Stomach (tissue), 9 donors: ENCODE results near the gene CBFB. TPM values are rescaled to one million over a fixed set of nuclear protein-coding genes. Genes with fewer than 3 reads are reported as not detected.

ENCODE experiments used
- DNase-seq, 2 donors: peaks; one replicate each; pipeline versions ENCODE4 v3.0.0 to v3.0.0-alpha.2; 2013 to 2019
- H3K27ac ChIP-seq, 5 donors: fragments of 200-600 bp in 4 of 5; sonication (generic) in 4 of 5; one replicate each; pipeline ENCODE4 v1.5.1; 2013 to 2019; ENCODE audit warnings: mild to moderate bottlenecking in 1 of 5, moderate library complexity in 1 of 5
- H3K27me3 ChIP-seq, 3 donors: fragments of 200-600 bp; sonication (generic); one replicate each; pipeline ENCODE4 v1.5.1; 2017 to 2019; ENCODE audit warnings: mixed run types in 1 of 3
- H3K36me3 ChIP-seq, 4 donors: fragments of 200-600 bp; sonication (generic); 1 replicate in 3 of 4; 2 replicates in 1 of 4; pipeline ENCODE4 v1.5.1; 2016 to 2019
- H3K4me1 ChIP-seq, 4 donors: fragments of 200-600 bp; sonication (generic); one replicate each; pipeline ENCODE4 v1.5.1; 2016 to 2019
- H3K4me3 ChIP-seq, 4 donors: fragments of 200-600 bp; sonication (generic) in 3 of 4; one replicate each; pipeline ENCODE4 v1.5.1; 2016 to 2019; ENCODE audit warnings: mild to moderate bottlenecking in 1 of 4
- H3K9me3 ChIP-seq, 4 donors: fragments of 200-600 bp; sonication (generic); one replicate each; pipeline ENCODE4 v1.5.1; 2016 to 2019
- EP300 ChIP-seq: sonication (generic); formaldehyde crosslinking; IDR thresholded peaks from one replicate; pipeline ENCODE4 v1.6.1; 2017; ENCODE audit warnings: antibody characterized with exemption
- POLR2A ChIP-seq, 4 donors: fragments of 450-650 bp; IDR thresholded peaks; one replicate each; pipeline ENCODE4 v1.6.1; 2016; ENCODE audit warnings: antibody characterized with exemption in 4 of 4, control low read depth in 2 of 4, mild to moderate bottlenecking in 1 of 4, moderate library complexity in 1 of 4
- POLR2AphosphoS5 ChIP-seq, 3 donors: sonication (generic); formaldehyde crosslinking; IDR thresholded peaks; one replicate each; pipeline ENCODE4 v1.6.1; 2016; ENCODE audit warnings: antibody characterized with exemption in 3 of 3
- WGBS, 5 donors: extraction: QIAGEN DNeasy Blood & Tissue Kit in 3 of 5; methylation state at CpG; one replicate each; pipeline versions ENCODE4 v1.1.5 to v1.1.7; 2013 to 2018; 5-methylcytosine and 5-hydroxymethylcytosine counted together
- intact Hi-C: fragments of 100-400 bp; cut with DNase I; formaldehyde crosslinking; loops from one replicate; pipeline ENCODE4 v1.15.1; 2023; ENCODE audit warnings: low total_unique reads
- polyA plus RNA-seq, 3 donors: library from polyadenylated mRNA; stranded (reverse); fragments of 200-250 nt; gene quantifications; one replicate each; pipeline ENCODE4 v1.2.3, GENCODE V29; 2013
- total RNA-seq, 5 donors: library from RNA; depleted of rRNA; stranded (reverse); fragments of >200 nt; gene quantifications; one replicate each; pipeline versions ENCODE4 v1.1.0 to v1.2.3, GENCODE V29; 2014 to 2016
- TF ChIP-seq, protein P1 (sequence below), 7 experiments: fragments of 450-650 bp in 4 of 7; fragments of 200-600 bp in 3 of 7; sonication (generic) in 3 of 7; IDR thresholded peaks; one replicate each; pipeline ENCODE4 v1.5.1; 2016 to 2019; ENCODE audit warnings: antibody characterized with exemption in 7 of 7, control low read depth in 2 of 7, mild to moderate bottlenecking in 1 of 7
- donor health status: healthy with polysubstance abuse.
- donor health status: Bipolar disorder and iron deficiency.
- donor health status: healthy.

The CBFB gene
- total and polyA plus RNA-seq, 8 donors, result 4.1 to 68.1 (median 17.6) TPM

DNA sequence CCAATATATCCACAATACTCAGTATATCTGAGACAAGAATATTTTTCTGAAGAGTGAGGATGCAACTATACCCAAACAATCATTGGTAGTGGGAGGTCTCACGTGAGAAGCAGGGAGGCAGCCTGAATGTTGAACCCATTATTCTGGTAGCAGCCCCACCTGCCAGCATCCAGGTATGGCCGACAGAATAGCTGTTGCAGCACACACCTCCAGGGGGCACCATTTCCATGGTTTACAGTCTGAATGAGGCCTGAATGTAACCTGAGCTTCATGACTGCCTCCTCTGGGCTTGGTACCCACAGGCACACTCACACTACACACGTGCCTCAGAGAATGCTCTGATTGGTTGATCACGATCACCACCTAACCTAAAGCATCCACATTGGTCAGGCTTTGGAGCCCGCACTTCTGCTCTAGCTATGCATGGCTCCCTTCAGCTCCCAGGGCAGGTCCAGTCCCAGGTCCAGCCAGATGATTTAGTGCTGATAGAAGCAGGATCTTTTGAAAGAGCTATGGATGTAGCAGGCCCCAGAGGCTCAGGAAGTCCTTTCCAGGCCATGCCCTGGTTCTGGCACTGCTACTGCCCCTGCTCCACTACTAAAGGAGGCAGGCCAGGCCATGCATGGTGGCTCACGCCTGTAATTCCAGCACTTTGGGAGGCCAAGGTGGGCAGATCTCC is 11.0 kb upstream of the CBFB start:
- peaks cover 17 to 27% (median 25%) of the 10 kb centered on the region in 4 donors for H3K4me1 ChIP-seq
- intact Hi-C loops, result no loop called here

DNA sequence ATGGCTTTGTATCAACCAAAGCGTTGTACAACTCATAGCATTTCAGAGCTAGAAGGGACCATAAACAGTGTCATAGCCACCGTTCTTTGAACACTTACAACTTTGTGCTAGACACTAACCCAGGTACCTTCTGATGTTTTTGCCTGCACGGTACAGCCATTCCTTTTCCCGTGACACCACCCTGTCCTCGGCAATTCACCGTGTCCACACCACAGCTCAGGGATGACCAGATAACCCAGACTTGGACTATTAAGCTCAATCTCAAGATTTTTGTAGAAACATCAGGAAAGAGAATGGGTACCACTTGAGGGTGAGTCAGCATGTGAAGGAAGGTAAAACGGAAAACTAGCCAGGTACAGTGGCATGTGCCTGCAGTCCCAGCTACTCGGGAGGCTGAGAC is 9.8 kb upstream of the CBFB start:
- Histone ChIP-seq H3K36me3 (no peaks in the 10 kb centered on the region), H3K27ac (no peak overlapping the region), H3K4me1 (peaks cover 6 to 30% (median 22%) of the 10 kb centered on the region in 4 donors), H3K9me3 (no peaks in the 10 kb centered on the region), H3K4me3 (no peak overlapping the region), H3K27me3 (peaks cover 0 to 13% (median 5%) of the 10 kb centered on the region in 3 donors)
- intact Hi-C loops, result no loop called here
- TF ChIP-seq, protein P1, sequence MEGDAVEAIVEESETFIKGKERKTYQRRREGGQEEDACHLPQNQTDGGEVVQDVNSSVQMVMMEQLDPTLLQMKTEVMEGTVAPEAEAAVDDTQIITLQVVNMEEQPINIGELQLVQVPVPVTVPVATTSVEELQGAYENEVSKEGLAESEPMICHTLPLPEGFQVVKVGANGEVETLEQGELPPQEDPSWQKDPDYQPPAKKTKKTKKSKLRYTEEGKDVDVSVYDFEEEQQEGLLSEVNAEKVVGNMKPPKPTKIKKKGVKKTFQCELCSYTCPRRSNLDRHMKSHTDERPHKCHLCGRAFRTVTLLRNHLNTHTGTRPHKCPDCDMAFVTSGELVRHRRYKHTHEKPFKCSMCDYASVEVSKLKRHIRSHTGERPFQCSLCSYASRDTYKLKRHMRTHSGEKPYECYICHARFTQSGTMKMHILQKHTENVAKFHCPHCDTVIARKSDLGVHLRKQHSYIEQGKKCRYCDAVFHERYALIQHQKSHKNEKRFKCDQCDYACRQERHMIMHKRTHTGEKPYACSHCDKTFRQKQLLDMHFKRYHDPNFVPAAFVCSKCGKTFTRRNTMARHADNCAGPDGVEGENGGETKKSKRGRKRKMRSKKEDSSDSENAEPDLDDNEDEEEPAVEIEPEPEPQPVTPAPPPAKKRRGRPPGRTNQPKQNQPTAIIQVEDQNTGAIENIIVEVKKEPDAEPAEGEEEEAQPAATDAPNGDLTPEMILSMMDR (IDR thresholded peaks at IDR 0.05), result no peak
- TF ChIP-seq POLR2A (IDR thresholded peaks at IDR 0.05) (no peak), POLR2AphosphoS5 (IDR thresholded peaks at IDR 0.05) (no peak), EP300 (no peak)
- WGBS, 5 donors, result 75 to 86% (median 85%) methylated on average over 8 of the region's 8 CpGs
- no peak for DNase-seq

More for the DNA sequence above, 11.0 kb upstream of the CBFB start:
- H3K27ac ChIP-seq, result no peak overlapping the region
- no peak overlapping the region for H3K4me3 ChIP-seq
- H3K27me3 ChIP-seq, result peaks cover 0 to 25% (median 17%) of the 10 kb centered on the region in 3 donors
- no peaks in the 10 kb centered on the region for H3K36me3 ChIP-seq
- 24 to 32% (median 30%) methylated on average over 6 of the region's 6 CpGs for WGBS, 5 donors
- H3K9me3 ChIP-seq, result no peaks in the 10 kb centered on the region
- peak in 1 of 3 donors; percentile 64 for TF ChIP-seq POLR2AphosphoS5 (IDR thresholded peaks at IDR 0.05)
- TF ChIP-seq, protein P1 (IDR thresholded peaks at IDR 0.05), result peak in 5 of 7 experiments; percentile 59 to 95 (median 64)
- no peak for TF ChIP-seq EP300
- no peak for TF ChIP-seq POLR2A (IDR thresholded peaks at IDR 0.05)
- peak; percentile 87 to 93 for DNase-seq

DNA sequence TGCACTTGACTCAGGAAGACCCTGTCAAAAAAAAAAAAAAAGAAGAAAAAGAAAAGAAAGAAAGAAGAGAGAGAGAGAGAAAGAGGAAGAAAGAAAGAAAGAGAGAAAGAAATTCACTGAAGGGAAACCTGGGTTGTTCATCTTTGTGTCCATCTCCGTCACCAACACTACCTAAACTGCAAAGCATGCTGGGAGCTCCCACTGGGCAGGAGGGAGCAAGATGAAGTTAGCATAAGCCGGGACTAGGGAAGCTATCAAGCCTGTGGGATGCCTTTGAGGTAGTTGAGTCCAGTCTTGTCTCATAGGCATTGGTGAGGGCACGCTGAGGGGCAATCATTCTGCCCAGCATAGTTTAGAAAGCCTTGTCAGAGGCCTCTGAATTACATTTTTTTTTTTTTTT is 7.6 kb upstream of the CBFB start:
- WGBS, 5 donors, result 75 to 91% (median 90%) methylated on average over 3 of the region's 3 CpGs
- intact Hi-C loops, result no loop called here
- H3K9me3 ChIP-seq, result no peaks in the 10 kb centered on the region
- peak in 1 of 2 donors; percentile 1 for DNase-seq
- peaks cover 0 to 23% (median 16%) of the 10 kb centered on the region in 4 donors for H3K4me1 ChIP-seq
- no peak overlapping the region for H3K27ac ChIP-seq
- no peak overlapping the region for H3K4me3 ChIP-seq
- no peaks in the 10 kb centered on the region for H3K36me3 ChIP-seq
- H3K27me3 ChIP-seq, result no peaks in the 10 kb centered on the region
- TF ChIP-seq, protein P1 (IDR thresholded peaks at IDR 0.05), result no peak
- TF ChIP-seq EP300 (no peak), POLR2AphosphoS5 (IDR thresholded peaks at IDR 0.05) (no peak), POLR2A (IDR thresholded peaks at IDR 0.05) (no peak)

DNA sequence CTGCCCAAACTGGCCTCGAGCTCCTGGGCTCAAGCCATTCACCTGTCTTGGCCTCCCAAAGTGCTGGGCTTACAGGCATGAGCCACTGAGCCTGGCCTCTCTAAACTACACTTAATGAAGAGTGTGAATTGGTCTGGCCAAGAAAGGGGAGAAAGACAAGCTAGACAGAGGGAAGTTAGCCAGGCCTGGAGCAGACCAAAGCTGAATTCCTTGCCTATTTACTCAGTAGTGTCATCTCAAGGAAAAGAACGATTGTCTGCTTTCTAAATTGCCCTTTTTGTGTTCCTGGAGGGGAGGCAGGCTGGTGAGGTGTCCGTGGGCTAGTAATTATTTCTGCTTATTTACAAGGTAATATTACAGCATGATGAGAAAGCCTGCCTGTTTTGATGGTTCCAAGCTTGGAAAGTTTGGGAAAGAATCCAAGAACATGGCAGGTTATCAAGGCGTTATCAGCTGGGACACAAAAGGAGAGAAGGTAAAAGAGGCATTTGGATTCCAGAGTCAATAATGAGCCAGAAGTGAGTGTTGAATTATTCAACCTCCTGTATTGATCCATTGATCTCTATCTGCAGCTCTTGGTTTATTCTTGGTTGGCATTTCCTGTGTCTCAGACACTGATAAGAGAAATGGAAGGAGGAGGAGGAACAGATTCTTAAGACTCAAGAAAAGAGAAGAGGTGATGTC is 6.3 kb upstream of the CBFB start:
- intact Hi-C loops, result no loop called here
- peak in 1 of 2 donors; percentile 26 for DNase-seq
- Histone ChIP-seq H3K27me3 (no peaks in the 10 kb centered on the region), H3K4me3 (no peak overlapping the region), H3K9me3 (no peaks in the 10 kb centered on the region), H3K27ac (peak overlapping the region in 2 of 5 donors; percentile 32 to 39), H3K4me1 (peaks cover 0 to 23% (median 16%) of the 10 kb centered on the region in 4 donors), H3K36me3 (no peaks in the 10 kb centered on the region)
- 29 to 53% (median 30%) methylated on average over 4 of the region's 4 CpGs for WGBS, 5 donors
- TF ChIP-seq EP300 (no peak), POLR2AphosphoS5 (IDR thresholded peaks at IDR 0.05) (peak in 2 of 3 donors; percentile 76 to 78)
